Measurements from ENCODE around the gene TOM1L2. TPM values are rescaled to one million over a fixed set of nuclear protein-coding genes. Genes with fewer than 3 reads are reported as not detected.

Gene TOM1L2
- total RNA-seq, 1 experiment from 2014 or later, result 35.5 TPM

GRCh38 chr17:17884391-17885357 is 87.5 kb downstream of the TOM1L2 start:
- no TSS peak for BruUV-seq (replicated peaks)
- no peak for DNase-seq
- no peak overlapping the region for H3K4me3 ChIP-seq (ENCODE audit: low read depth, low read length)
- CTCF ChIA-PET, result interaction anchor here (1.1 to 1.2 kb wide), 2 partner anchors 34 kb away, joined by 3 to 4 read pairs; no protein-coding TSS in a partner anchor
- no peaks in the 10 kb centered on the region for H3K27me3 Mint-ChIP-seq (ENCODE audit: insufficient read depth, unreplicated experiment)
- H3K9me3 Mint-ChIP-seq (ENCODE audit: unreplicated experiment), result no peaks in the 10 kb centered on the region
- H3K36me3 Mint-ChIP-seq (ENCODE audit: insufficient read depth, unreplicated experiment), result peaks cover 6% of the 10 kb centered on the region
- H3K9me3 ChIP-seq, result no peaks in the 10 kb centered on the region
- no peaks in the 10 kb centered on the region; the same call in 1 of the 2 replicates for H3K36me3 ChIP-seq (ENCODE audit: control insufficient read depth, insufficient read depth, low read length)
- H3K4me1 Mint-ChIP-seq (ENCODE audit: low read depth, unreplicated experiment), result no peaks in the 10 kb centered on the region
- H3K4me3 Mint-ChIP-seq (ENCODE audit: unreplicated experiment), result no peak overlapping the region
- intact Hi-C loops (cut with micrococcal nuclease; ENCODE audit: unreplicated experiment), result no loop called here
- no peak for TF ChIP-seq CTCF (IDR thresholded peaks at IDR 0.05; ENCODE audit: insufficient read depth in 1 of 2, low read depth in 1 of 2, low read length in 1 of 2, severe bottlenecking in 1 of 2, unreplicated experiment in 1 of 2)
- POLR2A ChIA-PET, result interaction anchor here (0.5 kb wide), 1 partner anchor 492 kb away, joined by 3 read pairs; no protein-coding TSS in a partner anchor
- no peak overlapping the region for H3K27ac Mint-ChIP-seq (ENCODE audit: unreplicated experiment)
- H3K4me1 ChIP-seq, result no peaks in the 10 kb centered on the region
- no peaks in the 10 kb centered on the region for H3K27me3 ChIP-seq (replicated peaks; ENCODE audit: control insufficient read depth, insufficient read depth, low read length)

- H3K4me1 Mint-ChIP-seq (ENCODE audit: low read depth, unreplicated experiment), result no peaks in the 10 kb centered on the region
- no peak for DNase-seq
- BruUV-seq (replicated peaks), result no TSS peak
- H3K27ac Mint-ChIP-seq (ENCODE audit: unreplicated experiment), result no peak overlapping the region
- TF ChIP-seq CTCF (IDR thresholded peaks at IDR 0.05; ENCODE audit: insufficient read depth in 1 of 2, low read depth in 1 of 2, low read length in 1 of 2, severe bottlenecking in 1 of 2, unreplicated experiment in 1 of 2), result no peak
- Histone ChIP-seq H3K4me3 (ENCODE audit: low read depth, low read length) (no peak overlapping the region), H3K4me1 (no peaks in the 10 kb centered on the region), H3K36me3 (ENCODE audit: control insufficient read depth, insufficient read depth, low read length) (no peaks in the 10 kb centered on the region; the same call in 1 of the 2 replicates), H3K27me3 (replicated peaks; ENCODE audit: control insufficient read depth, insufficient read depth, low read length) (no peaks in the 10 kb centered on the region), H3K9me3 (no peaks in the 10 kb centered on the region)
- H3K9me3 Mint-ChIP-seq (ENCODE audit: unreplicated experiment), result no peaks in the 10 kb centered on the region
- intact Hi-C loops (cut with micrococcal nuclease; ENCODE audit: unreplicated experiment), result no loop called here
- H3K4me3 Mint-ChIP-seq (ENCODE audit: unreplicated experiment), result no peak overlapping the region
- ChIA-PET CTCF (interaction anchor here (1.2 kb wide), 1 partner anchor 35 kb away, joined by 4 read pairs; no protein-coding TSS in a partner anchor), POLR2A (interaction anchor here (0.5 kb wide), 1 partner anchor 492 kb away, joined by 3 read pairs; no protein-coding TSS in a partner anchor)
- peaks cover 6% of the 10 kb centered on the region for H3K36me3 Mint-ChIP-seq (ENCODE audit: insufficient read depth, unreplicated experiment)
- no peaks in the 10 kb centered on the region for H3K27me3 Mint-ChIP-seq (ENCODE audit: insufficient read depth, unreplicated experiment)
Measured at GRCh38 chr17:17883801-17884200, 88.4 kb downstream of the TOM1L2 start.

GRCh38 chr17:17882082-17882581 is 90.1 kb downstream of the TOM1L2 start:
- CTCF ChIA-PET, result interaction anchor here (1.4 kb wide), 1 partner anchor 37 kb away, joined by 6 read pairs; no protein-coding TSS in a partner anchor

More at GRCh38 chr17:17882082-17882581, 90.1 kb downstream of the TOM1L2 start:
- no peak for DNase-seq
- Histone ChIP-seq H3K4me1 (no peaks in the 10 kb centered on the region), H3K27me3 (replicated peaks; ENCODE audit: control insufficient read depth, insufficient read depth, low read length) (no peaks in the 10 kb centered on the region), H3K9me3 (no peaks in the 10 kb centered on the region), H3K36me3 (ENCODE audit: control insufficient read depth, insufficient read depth, low read length) (no peaks in the 10 kb centered on the region; the same call in 1 of the 2 replicates), H3K4me3 (ENCODE audit: low read depth, low read length) (no peak overlapping the region)
- Mint-ChIP-seq H3K36me3 (ENCODE audit: insufficient read depth, unreplicated experiment) (peaks cover 16% of the 10 kb centered on the region), H3K27me3 (ENCODE audit: insufficient read depth, unreplicated experiment) (no peaks in the 10 kb centered on the region), H3K4me1 (ENCODE audit: low read depth, unreplicated experiment) (no peaks in the 10 kb centered on the region), H3K9me3 (ENCODE audit: unreplicated experiment) (no peaks in the 10 kb centered on the region), H3K27ac (ENCODE audit: unreplicated experiment) (no peak overlapping the region), H3K4me3 (ENCODE audit: unreplicated experiment) (no peak overlapping the region)
- no peak for TF ChIP-seq CTCF (IDR thresholded peaks at IDR 0.05; ENCODE audit: insufficient read depth in 1 of 2, low read depth in 1 of 2, low read length in 1 of 2, severe bottlenecking in 1 of 2, unreplicated experiment in 1 of 2)
- intact Hi-C loops (cut with micrococcal nuclease; ENCODE audit: unreplicated experiment), result no loop called here
- BruUV-seq (replicated peaks), result no TSS peak
- POLR2A ChIA-PET, result no interaction called here
